ENCODE results near the gene RGL3. TPM values are rescaled to one million over a fixed set of nuclear protein-coding genes. Genes with fewer than 3 reads are reported as not detected.

RGL3 gene
- total and polyA plus RNA-seq, 2 of the 4 experiments (the other 2 are of a cell fraction), result 0.18 to 0.62 TPM

GRCh38 chr19:11445141-11445540, 26.0 kb upstream of the RGL3 start:
- H4K5ac ChIP-seq (ENCODE audit: low read depth, low read length), result no peak overlapping the region
- no peak overlapping the region for H3K14ac ChIP-seq (replicated peaks; ENCODE audit: low read depth, low read length)
- no peak overlapping the region for H3K9ac ChIP-seq (ENCODE audit: low read depth, low read length)
- no peak for TF ChIP-seq MAFK (IDR thresholded peaks at IDR 0.05; ENCODE audit: low read depth, low read length)
- no peak overlapping the region for H2AFZ ChIP-seq (replicated peaks; ENCODE audit: low read length, poor library complexity)
- no peak overlapping the region for H2BK15ac ChIP-seq (ENCODE audit: low read depth, low read length)
- in situ Hi-C loops (cut with MboI; ENCODE audit: low sequenced_read_pairs) (no loop called here), dilution Hi-C loops (cut with HindIII; ENCODE audit: low sequenced_read_pairs, unreplicated experiment) (no loop called here), intact Hi-C loops (cut with micrococcal nuclease) (no loop called here)
- peaks cover 3 to 29% of the 10 kb centered on the region in 2 experiments for H3K79me1 ChIP-seq (ENCODE audit: low read depth in 1 of 2, low read length in 2 of 2)
- ATAC-seq (ENCODE audit: low read depth) (no peak), DNase-seq (no peak)
- no peak overlapping the region for H2BK5ac ChIP-seq (ENCODE audit: low read depth, low read length, poor library complexity, severe bottlenecking)
- H3K27ac ChIP-seq (ENCODE audit: insufficient read depth, low read length), result no peak overlapping the region
- H2BK20ac ChIP-seq (ENCODE audit: low read depth, low read length), result no peak overlapping the region
- H4K91ac ChIP-seq (ENCODE audit: insufficient read depth, low read depth, low read length), result no peak overlapping the region
- H3K56ac ChIP-seq (ENCODE audit: extremely low read depth, insufficient read depth, low read length), result no peak overlapping the region
- CTCF ChIA-PET, result no interaction called here
- no peaks in the 10 kb centered on the region for H3K9me1 ChIP-seq (ENCODE audit: insufficient read depth, low read length)
- no peak overlapping the region for H3K4me2 ChIP-seq (ENCODE audit: low read depth, low read length)
- H3K4me3 ChIP-seq (ENCODE audit: insufficient read depth, low read depth, low read length), result no peak overlapping the region
- WGBS, 2 experiments (ENCODE audit: extremely low coverage in 2 of 2, insufficient read length in 1 of 2), result 90% methylated on average over 5 of the region's 13 CpGs; no CpG with 5 or more reads in 1 of the 2 experiments
- peaks cover 65% of the 10 kb centered on the region for H3K36me3 ChIP-seq (ENCODE audit: control insufficient read depth, insufficient read depth, low read length)
- H3K9me3 ChIP-seq (ENCODE audit: control insufficient read depth, insufficient read depth, low read length), result no peaks in the 10 kb centered on the region
- H4K8ac ChIP-seq (ENCODE audit: low read depth in 2 of 2, low read length in 2 of 2), result no peak overlapping the region
- POLR2A ChIA-PET (ENCODE audit: unreplicated experiment), result no interaction called here
- peaks cover 4% of the 10 kb centered on the region; the same call in 1 of the 2 replicates for H4K20me1 ChIP-seq (ENCODE audit: insufficient read depth, low read length)
- H3K27me3 ChIP-seq (ENCODE audit: control insufficient read depth, insufficient read depth, low read length), result no peaks in the 10 kb centered on the region
- no peak overlapping the region for H2BK120ac ChIP-seq (ENCODE audit: low read depth, low read length)
- no peak overlapping the region for H2AK9ac ChIP-seq (replicated peaks; ENCODE audit: low read depth, low read length, poor library complexity)
- H2AK5ac ChIP-seq (ENCODE audit: low read depth, low read length), result no peak overlapping the region
- H3K23ac ChIP-seq (ENCODE audit: low read depth, low read length), result no peak overlapping the region
- no peak overlapping the region for H3K4ac ChIP-seq (ENCODE audit: low read depth, low read length)
- no peaks in the 10 kb centered on the region for H3K4me1 ChIP-seq (ENCODE audit: control insufficient read depth, insufficient read depth, low read length)
- no TSS peak for BruUV-seq (replicated peaks)
- no peak overlapping the region for H3K18ac ChIP-seq (ENCODE audit: low read depth, low read length)

Data from IMR-90 (cell line).